ENCODE results near the gene USP5.

DNA sequence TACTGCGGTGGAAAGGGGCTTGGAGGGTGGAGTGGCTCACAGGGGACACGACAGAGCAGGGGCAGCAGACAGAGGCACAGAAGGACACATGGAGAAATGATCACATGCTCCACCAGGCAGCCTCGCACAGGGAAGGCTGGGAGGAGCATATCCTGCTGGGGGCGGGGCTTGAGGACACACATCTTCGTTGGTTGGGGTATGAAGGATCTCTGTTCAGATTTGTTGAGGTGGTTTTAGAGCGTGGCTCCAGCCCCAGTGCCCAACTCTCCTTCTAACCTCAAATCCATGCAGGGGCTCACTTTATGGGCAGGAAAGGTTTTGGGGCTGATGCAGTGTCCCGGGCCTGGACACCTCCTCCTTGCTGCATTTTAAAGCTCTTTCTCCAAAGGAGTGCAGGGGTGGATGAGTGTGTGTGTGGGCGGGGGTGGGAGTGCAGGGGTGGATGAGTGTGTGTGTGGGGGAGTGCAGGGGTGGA, 24.5 kb upstream of the USP5 start:
- TF ChIP-seq, protein P1, sequence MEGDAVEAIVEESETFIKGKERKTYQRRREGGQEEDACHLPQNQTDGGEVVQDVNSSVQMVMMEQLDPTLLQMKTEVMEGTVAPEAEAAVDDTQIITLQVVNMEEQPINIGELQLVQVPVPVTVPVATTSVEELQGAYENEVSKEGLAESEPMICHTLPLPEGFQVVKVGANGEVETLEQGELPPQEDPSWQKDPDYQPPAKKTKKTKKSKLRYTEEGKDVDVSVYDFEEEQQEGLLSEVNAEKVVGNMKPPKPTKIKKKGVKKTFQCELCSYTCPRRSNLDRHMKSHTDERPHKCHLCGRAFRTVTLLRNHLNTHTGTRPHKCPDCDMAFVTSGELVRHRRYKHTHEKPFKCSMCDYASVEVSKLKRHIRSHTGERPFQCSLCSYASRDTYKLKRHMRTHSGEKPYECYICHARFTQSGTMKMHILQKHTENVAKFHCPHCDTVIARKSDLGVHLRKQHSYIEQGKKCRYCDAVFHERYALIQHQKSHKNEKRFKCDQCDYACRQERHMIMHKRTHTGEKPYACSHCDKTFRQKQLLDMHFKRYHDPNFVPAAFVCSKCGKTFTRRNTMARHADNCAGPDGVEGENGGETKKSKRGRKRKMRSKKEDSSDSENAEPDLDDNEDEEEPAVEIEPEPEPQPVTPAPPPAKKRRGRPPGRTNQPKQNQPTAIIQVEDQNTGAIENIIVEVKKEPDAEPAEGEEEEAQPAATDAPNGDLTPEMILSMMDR (IDR thresholded peaks at IDR 0.05 in 2 of 3, conservative IDR thresholded peaks at IDR 0.05 in 1 of 3; ENCODE audit: borderline replicate concordance in 1 of 3, insufficient read depth in 1 of 3, low read depth in 2 of 3, low read length in 2 of 3), result no peak
- TF ChIP-seq EZH2 (IDR thresholded peaks at IDR 0.05) (no peak), SIN3A (IDR thresholded peaks at IDR 0.05; ENCODE audit: low read depth) (no peak), JUND (IDR thresholded peaks at IDR 0.05) (no peak), SP1 (IDR thresholded peaks at IDR 0.05; ENCODE audit: low read depth) (no peak), POLR2AphosphoS5 (IDR thresholded peaks at IDR 0.05; ENCODE audit: low read depth, low read length) (peak; percentile 85)
- TF ChIP-seq, protein P2, sequence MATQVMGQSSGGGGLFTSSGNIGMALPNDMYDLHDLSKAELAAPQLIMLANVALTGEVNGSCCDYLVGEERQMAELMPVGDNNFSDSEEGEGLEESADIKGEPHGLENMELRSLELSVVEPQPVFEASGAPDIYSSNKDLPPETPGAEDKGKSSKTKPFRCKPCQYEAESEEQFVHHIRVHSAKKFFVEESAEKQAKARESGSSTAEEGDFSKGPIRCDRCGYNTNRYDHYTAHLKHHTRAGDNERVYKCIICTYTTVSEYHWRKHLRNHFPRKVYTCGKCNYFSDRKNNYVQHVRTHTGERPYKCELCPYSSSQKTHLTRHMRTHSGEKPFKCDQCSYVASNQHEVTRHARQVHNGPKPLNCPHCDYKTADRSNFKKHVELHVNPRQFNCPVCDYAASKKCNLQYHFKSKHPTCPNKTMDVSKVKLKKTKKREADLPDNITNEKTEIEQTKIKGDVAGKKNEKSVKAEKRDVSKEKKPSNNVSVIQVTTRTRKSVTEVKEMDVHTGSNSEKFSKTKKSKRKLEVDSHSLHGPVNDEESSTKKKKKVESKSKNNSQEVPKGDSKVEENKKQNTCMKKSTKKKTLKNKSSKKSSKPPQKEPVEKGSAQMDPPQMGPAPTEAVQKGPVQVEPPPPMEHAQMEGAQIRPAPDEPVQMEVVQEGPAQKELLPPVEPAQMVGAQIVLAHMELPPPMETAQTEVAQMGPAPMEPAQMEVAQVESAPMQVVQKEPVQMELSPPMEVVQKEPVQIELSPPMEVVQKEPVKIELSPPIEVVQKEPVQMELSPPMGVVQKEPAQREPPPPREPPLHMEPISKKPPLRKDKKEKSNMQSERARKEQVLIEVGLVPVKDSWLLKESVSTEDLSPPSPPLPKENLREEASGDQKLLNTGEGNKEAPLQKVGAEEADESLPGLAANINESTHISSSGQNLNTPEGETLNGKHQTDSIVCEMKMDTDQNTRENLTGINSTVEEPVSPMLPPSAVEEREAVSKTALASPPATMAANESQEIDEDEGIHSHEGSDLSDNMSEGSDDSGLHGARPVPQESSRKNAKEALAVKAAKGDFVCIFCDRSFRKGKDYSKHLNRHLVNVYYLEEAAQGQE (IDR thresholded peaks at IDR 0.05; ENCODE audit: low read depth), result no peak
- TF ChIP-seq, protein P3, sequence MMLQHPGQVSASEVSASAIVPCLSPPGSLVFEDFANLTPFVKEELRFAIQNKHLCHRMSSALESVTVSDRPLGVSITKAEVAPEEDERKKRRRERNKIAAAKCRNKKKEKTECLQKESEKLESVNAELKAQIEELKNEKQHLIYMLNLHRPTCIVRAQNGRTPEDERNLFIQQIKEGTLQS (IDR thresholded peaks at IDR 0.05), result no peak
- TF ChIP-seq, protein P4, sequence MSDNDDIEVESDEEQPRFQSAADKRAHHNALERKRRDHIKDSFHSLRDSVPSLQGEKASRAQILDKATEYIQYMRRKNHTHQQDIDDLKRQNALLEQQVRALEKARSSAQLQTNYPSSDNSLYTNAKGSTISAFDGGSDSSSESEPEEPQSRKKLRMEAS (IDR thresholded peaks at IDR 0.05), result no peak
